ENCODE results near the gene EXOSC2. TPM values are rescaled to one million over a fixed set of nuclear protein-coding genes. Genes with fewer than 3 reads are reported as not detected.

Gene EXOSC2
- total and polyA plus RNA-seq, 8 donors = 6.4 to 36.9 (median 14.3) TPM

- no peak overlapping the region for H3K4me3 ChIP-seq
- WGBS, 5 donors = 79 to 86% (median 84%) methylated on average over 9 to 13 of the region's 13 CpGs
- TF ChIP-seq EP300 (IDR thresholded peaks at IDR 0.05) = no peak
- TF ChIP-seq CTCF (IDR thresholded peaks at IDR 0.05) = no peak
- no peak for TF ChIP-seq POLR2AphosphoS5 (IDR thresholded peaks at IDR 0.05)
- no peak for TF ChIP-seq POLR2A (IDR thresholded peaks at IDR 0.05)
- H3K9me3 ChIP-seq = no peaks in the 10 kb centered on the region
- peaks cover 0 to 19% (median 0%) of the 10 kb centered on the region in 3 donors for H3K27me3 ChIP-seq
- H3K4me1 ChIP-seq = no peaks in the 10 kb centered on the region
- DNase-seq = no peak
- H3K36me3 ChIP-seq = no peaks in the 10 kb centered on the region
- no peak overlapping the region for H3K27ac ChIP-seq
- intact Hi-C loops (cut with DNase I; ENCODE audit: low total_unique reads) = no loop called here
These were observed 18.2 kb upstream of the EXOSC2 start for GRCh38 chr9:130675396-130675795.

- intact Hi-C loops (cut with DNase I; ENCODE audit: low total_unique reads) = no loop called here
- peaks cover 0 to 32% (median 6%) of the 10 kb centered on the region in 3 donors for H3K27me3 ChIP-seq
- no peak overlapping the region for H3K4me3 ChIP-seq
- no peak overlapping the region for H3K27ac ChIP-seq
- peaks cover 12 to 15% (median 14%) of the 10 kb centered on the region in 4 donors for H3K4me1 ChIP-seq
- H3K9me3 ChIP-seq = no peaks in the 10 kb centered on the region
- no peak for DNase-seq
- WGBS, 5 donors = 76 to 80% (median 78%) methylated on average over 5 to 7 of the region's 7 CpGs
- TF ChIP-seq POLR2AphosphoS5 (IDR thresholded peaks at IDR 0.05) = no peak
- TF ChIP-seq CTCF (IDR thresholded peaks at IDR 0.05) = no peak
- TF ChIP-seq POLR2A (IDR thresholded peaks at IDR 0.05) = no peak
- no peak for TF ChIP-seq EP300 (IDR thresholded peaks at IDR 0.05)
- H3K36me3 ChIP-seq = no peaks in the 10 kb centered on the region
These were observed 16.3 kb upstream of the EXOSC2 start for GRCh38 chr9:130677252-130677651.

- Histone ChIP-seq H3K4me1 (peaks cover 14 to 20% (median 16%) of the 10 kb centered on the region in 4 donors), H3K36me3 (no peaks in the 10 kb centered on the region), H3K27ac (peak overlapping the region in 2 of 5 donors; percentile 38 to 47), H3K27me3 (peaks cover 0 to 32% (median 6%) of the 10 kb centered on the region in 3 donors), H3K9me3 (peaks cover 0 to 6% (median 2%) of the 10 kb centered on the region in 4 donors), H3K4me3 (peak overlapping the region; percentile 55 to 76 (median 64))
- DNase-seq = peak; percentile 85 to 93
- peak in 1 of 3 donors; percentile 69 for TF ChIP-seq POLR2AphosphoS5 (IDR thresholded peaks at IDR 0.05)
- TF ChIP-seq CTCF (IDR thresholded peaks at IDR 0.05) = no peak
- WGBS, 5 donors = 1 to 11% (median 4%) methylated on average over 24 to 110 of the region's 116 CpGs
- intact Hi-C loops (cut with DNase I; ENCODE audit: low total_unique reads) = loop anchor here (5.0 kb wide), 1 partner anchor 219 kb away; no protein-coding TSS in a partner anchor
These were observed 12.5 kb upstream of the EXOSC2 start for GRCh38 chr9:130680836-130681768.

- H3K4me3 ChIP-seq = peak overlapping the region; percentile 55 to 76 (median 64)
- DNase-seq = peak in 1 of 2 donors; percentile 44
- H3K36me3 ChIP-seq = no peaks in the 10 kb centered on the region
- 0 to 4% (median 1%) methylated on average over 19 to 45 of the region's 45 CpGs for WGBS, 5 donors
- H3K4me1 ChIP-seq = peaks cover 14 to 20% (median 16%) of the 10 kb centered on the region in 4 donors
- H3K9me3 ChIP-seq = peaks cover 0 to 6% (median 2%) of the 10 kb centered on the region in 4 donors
- intact Hi-C loops (cut with DNase I; ENCODE audit: low total_unique reads) = loop anchor here (5.0 kb wide), 1 partner anchor 220 kb away; no protein-coding TSS in a partner anchor
- H3K27ac ChIP-seq = peak overlapping the region in 2 of 5 donors; percentile 47 to 50
- peaks cover 0 to 32% (median 6%) of the 10 kb centered on the region in 3 donors for H3K27me3 ChIP-seq
- TF ChIP-seq POLR2AphosphoS5 (IDR thresholded peaks at IDR 0.05) = no peak
- no peak for TF ChIP-seq POLR2A (IDR thresholded peaks at IDR 0.05)
- no peak for TF ChIP-seq EP300 (IDR thresholded peaks at IDR 0.05)
- no peak for TF ChIP-seq CTCF (IDR thresholded peaks at IDR 0.05)
These were observed 11.7 kb upstream of the EXOSC2 start for GRCh38 chr9:130681769-130682420.
